Natural killer cell (primary cell): ENCODE data around the gene PRSS57. TPM values are rescaled to one million over a fixed set of nuclear protein-coding genes. Genes with fewer than 3 reads are reported as not detected.

ENCODE experiments used
- ATAC-seq, 3 donors: fragments of 150-1000 bp in 2 of 3; fragments of 200-7000 bp in 1 of 3; cut with Tn5 transposase; 1 replicate in 1 of 3; 2 replicates in 2 of 3; pipeline ENCODE4 v1.10.0; 2021; ENCODE audit warnings: mild to moderate bottlenecking in 2 of 3, moderate library complexity in 2 of 3
- DNase-seq, 2 donors: peaks; one replicate each; pipeline versions ENCODE4 v3.0.0 to v3.0.0-alpha.2; 2013 to 2021; ENCODE audit warnings: mixed read lengths in 1 of 2
- H3K27ac ChIP-seq: one replicate; pipeline ENCODE4 v1.5.1; 2013; ENCODE audit warnings: mild to moderate bottlenecking, low read length
- H3K27me3 ChIP-seq: one replicate; pipeline ENCODE4 v1.6.1; 2013; ENCODE audit warnings: low read length; ENCODE audit not compliant: control insufficient read depth, insufficient read depth
- H3K36me3 ChIP-seq: one replicate; pipeline ENCODE4 v1.6.1; 2013; ENCODE audit warnings: low read length; ENCODE audit not compliant: control insufficient read depth, insufficient read depth
- H3K4me1 ChIP-seq: one replicate; pipeline ENCODE4 v1.6.1; 2013; ENCODE audit warnings: low read length; ENCODE audit not compliant: control insufficient read depth, insufficient read depth
- H3K4me3 ChIP-seq: one replicate; pipeline ENCODE4 v1.5.1; 2013; ENCODE audit warnings: low read length
- H3K9me3 ChIP-seq: one replicate; pipeline ENCODE4 v1.6.1; 2013; ENCODE audit warnings: low read length; ENCODE audit not compliant: control insufficient read depth, insufficient read depth
- H3K27ac Mint-ChIP-seq, 2 donors: one replicate each; pipeline ENCODE4 v1.8.0; 2022; ENCODE audit warnings: mild to moderate bottlenecking in 2 of 2, mixed read lengths in 2 of 2, moderate library complexity in 1 of 2
- H3K27me3 Mint-ChIP-seq, 2 donors: one replicate each; pipeline ENCODE4 v1.8.0; 2022; ENCODE audit warnings: low read depth in 2 of 2, mixed read lengths in 2 of 2
- H3K36me3 Mint-ChIP-seq: one replicate; pipeline ENCODE4 v1.8.0; 2022; ENCODE audit warnings: mixed read lengths
- H3K4me1 Mint-ChIP-seq, 2 donors: one replicate each; pipeline ENCODE4 v1.8.0; 2022; ENCODE audit warnings: mixed read lengths in 2 of 2
- H3K4me3 Mint-ChIP-seq: one replicate; pipeline ENCODE4 v1.8.0; 2022; ENCODE audit warnings: mild to moderate bottlenecking, moderate library complexity, mixed read lengths
- H3K9me3 Mint-ChIP-seq, 2 donors: one replicate each; pipeline ENCODE4 v1.8.0; 2022; ENCODE audit warnings: mixed read lengths in 2 of 2
- CTCF ChIP-seq: fragments of 200-600 bp; IDR thresholded peaks from one replicate; pipeline ENCODE4 v1.8.0; 2022; ENCODE audit warnings: antibody characterized with exemption
- WGBS: methylation state at CpG from one replicate; pipeline ENCODE4 v1.1.7; 2013; ENCODE audit warnings: missing lambda C conversion rate; ENCODE audit not compliant: insufficient coverage; 5-methylcytosine and 5-hydroxymethylcytosine counted together
- intact Hi-C: fragments of 100-400 bp; cut with micrococcal nuclease; formaldehyde crosslinking; loops from one replicate; pipeline ENCODE4 v1.14.2; 2022
- total RNA-seq, 4 donors: library from RNA; stranded (reverse); fragments of 120-200 nt in 1 of 4; gene quantifications; one replicate each; pipeline versions ENCODE4 v1.2.3 to v1.2.4, GENCODE V29; 2013 to 2022

PRSS57 gene
- total RNA-seq, 3 donors from 2014 or later (not counting 1 experiment from before 2014, with no cell fraction given), result 1.5 to 11.7 (median 4.5) TPM

DNA sequence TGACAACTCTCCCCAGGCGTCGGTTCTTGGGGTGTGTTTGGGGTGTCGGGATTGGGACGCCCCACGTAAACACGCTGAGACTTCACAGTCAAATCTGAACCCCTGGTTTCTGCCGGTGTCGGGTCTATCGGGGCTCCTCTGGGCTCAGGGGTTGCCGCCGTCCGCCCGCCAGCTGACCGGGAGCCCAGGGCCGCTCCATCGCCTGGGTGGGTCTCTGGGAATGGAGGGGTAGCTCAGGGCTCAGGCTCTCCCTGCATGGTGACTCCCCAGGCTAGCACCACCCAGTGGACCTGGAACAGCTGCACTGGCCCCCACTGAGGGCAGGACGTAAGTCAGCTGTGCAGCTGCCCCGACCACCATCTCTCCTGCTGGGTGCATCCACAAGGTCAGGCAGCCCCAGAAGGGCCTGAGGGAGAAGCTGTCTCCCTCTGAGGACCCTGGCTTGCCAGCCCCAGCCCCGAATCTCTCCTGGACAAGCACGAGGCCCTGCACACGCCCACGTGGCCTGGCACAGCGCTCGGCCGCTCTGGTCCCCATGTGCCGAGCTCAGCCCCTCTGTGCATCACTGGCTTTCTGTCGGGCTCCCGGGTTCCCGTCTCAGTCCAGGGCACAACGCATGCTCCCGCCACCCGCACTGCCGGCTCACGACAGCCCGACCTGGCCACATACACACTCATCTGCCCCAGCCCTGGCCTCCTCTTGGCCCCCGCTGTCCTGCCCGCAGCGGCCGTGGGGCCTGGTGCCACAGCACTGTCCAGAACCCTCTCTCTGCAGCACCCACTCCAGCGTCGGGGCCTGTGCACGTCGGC lies 38.3 kb downstream of the PRSS57 start:
- ATAC-seq, result no peak
- no peaks in the 10 kb centered on the region for H3K27me3 ChIP-seq
- H3K36me3 Mint-ChIP-seq, result no peaks in the 10 kb centered on the region
- peak overlapping the region; percentile 98 for H3K27ac Mint-ChIP-seq
- DNase-seq, result no peak
- no peaks in the 10 kb centered on the region for H3K9me3 Mint-ChIP-seq
- H3K4me3 Mint-ChIP-seq, result peak overlapping the region; percentile 75
- peaks cover 97% of the 10 kb centered on the region for H3K4me1 ChIP-seq
- no peak for TF ChIP-seq CTCF
- peaks cover 52 to 67% of the 10 kb centered on the region in 2 donors for H3K4me1 Mint-ChIP-seq
- no peak overlapping the region for H3K4me3 ChIP-seq
- H3K36me3 ChIP-seq, result peaks cover 49% of the 10 kb centered on the region
- H3K9me3 ChIP-seq, result no peaks in the 10 kb centered on the region
- no peaks in the 10 kb centered on the region for H3K27me3 Mint-ChIP-seq
- H3K27ac ChIP-seq, result peak overlapping the region; percentile 18
- intact Hi-C loops, result no loop called here
- 86% methylated on average over 43 of the region's 43 CpGs for WGBS

DNA sequence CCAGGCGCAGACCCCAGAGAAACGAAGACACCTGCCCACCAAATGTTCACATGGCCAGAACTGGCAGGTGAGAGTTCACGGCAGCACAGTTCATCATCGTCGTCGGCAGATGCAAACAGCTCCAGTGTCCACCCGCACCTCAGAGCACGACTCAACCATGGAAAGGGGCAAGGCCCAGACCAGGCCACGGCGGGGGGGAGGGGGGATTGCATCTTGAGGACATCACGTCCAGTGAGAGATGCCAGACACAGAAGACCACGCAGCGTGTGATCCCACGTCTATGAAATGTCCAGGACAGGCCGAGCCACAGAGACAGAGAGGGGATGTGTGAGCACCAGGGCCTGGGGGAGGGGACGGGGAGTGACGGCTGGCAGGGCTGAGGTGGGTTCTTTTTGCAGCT lies 39.6 kb downstream of the PRSS57 start:
- Histone ChIP-seq H3K9me3 (no peaks in the 10 kb centered on the region), H3K4me3 (no peak overlapping the region), H3K27me3 (no peaks in the 10 kb centered on the region), H3K4me1 (peaks cover 87% of the 10 kb centered on the region), H3K36me3 (peaks cover 60% of the 10 kb centered on the region), H3K27ac (no peak overlapping the region)
- Mint-ChIP-seq H3K4me1 (peaks cover 40 to 55% of the 10 kb centered on the region in 2 donors), H3K36me3 (no peaks in the 10 kb centered on the region), H3K27ac (peak overlapping the region; percentile 98), H3K4me3 (peak overlapping the region; percentile 75), H3K9me3 (no peaks in the 10 kb centered on the region), H3K27me3 (no peaks in the 10 kb centered on the region)
- WGBS, result 82% methylated on average over 17 of the region's 17 CpGs
- intact Hi-C loops, result no loop called here
- no peak for ATAC-seq
- no peak for DNase-seq
- TF ChIP-seq CTCF, result no peak

DNA sequence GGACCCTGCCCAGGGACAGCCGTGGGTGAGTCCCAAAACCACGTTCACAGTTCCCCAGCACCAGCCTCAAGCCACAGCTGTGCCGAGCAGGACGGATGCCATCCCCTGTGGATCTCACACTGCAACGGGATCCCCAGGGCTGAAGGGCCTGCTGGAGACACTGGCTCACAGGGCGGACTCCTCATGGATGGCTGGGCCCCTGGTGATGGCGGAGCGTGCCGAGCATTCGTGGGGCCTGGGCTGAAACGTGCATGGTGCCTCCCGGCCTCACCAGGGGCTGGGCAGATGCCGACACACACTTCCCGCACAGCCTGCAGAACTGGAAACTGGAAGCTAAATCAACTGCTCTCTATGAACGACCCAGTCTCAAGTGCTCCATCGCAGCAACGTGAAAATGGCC lies 41.8 kb downstream of the PRSS57 start:
- H3K4me3 Mint-ChIP-seq, result no peak overlapping the region
- H3K27ac ChIP-seq, result no peak overlapping the region
- WGBS, result 92% methylated on average over 17 of the region's 17 CpGs
- intact Hi-C loops, result no loop called here
- H3K4me1 Mint-ChIP-seq, result peaks cover 22 to 32% of the 10 kb centered on the region in 2 donors
- ATAC-seq (no peak), DNase-seq (no peak)
- no peaks in the 10 kb centered on the region for H3K9me3 ChIP-seq
- H3K9me3 Mint-ChIP-seq, result no peaks in the 10 kb centered on the region
- no peaks in the 10 kb centered on the region for H3K27me3 Mint-ChIP-seq
- H3K36me3 Mint-ChIP-seq, result no peaks in the 10 kb centered on the region
- H3K27me3 ChIP-seq, result no peaks in the 10 kb centered on the region
- peak overlapping the region in 1 of 2 donors; percentile 16 for H3K27ac Mint-ChIP-seq
- H3K36me3 ChIP-seq, result peaks cover 68% of the 10 kb centered on the region
- peaks cover 65% of the 10 kb centered on the region for H3K4me1 ChIP-seq
- no peak overlapping the region for H3K4me3 ChIP-seq
- TF ChIP-seq CTCF, result no peak
